Measurements from ENCODE around the gene DENND4C.
"Not testable (repeated sequence)": the region's sequence is repeated elsewhere in the genome, so short reads cannot be mapped to it uniquely, and the experiment has no call there.

DENND4C gene

DNA sequence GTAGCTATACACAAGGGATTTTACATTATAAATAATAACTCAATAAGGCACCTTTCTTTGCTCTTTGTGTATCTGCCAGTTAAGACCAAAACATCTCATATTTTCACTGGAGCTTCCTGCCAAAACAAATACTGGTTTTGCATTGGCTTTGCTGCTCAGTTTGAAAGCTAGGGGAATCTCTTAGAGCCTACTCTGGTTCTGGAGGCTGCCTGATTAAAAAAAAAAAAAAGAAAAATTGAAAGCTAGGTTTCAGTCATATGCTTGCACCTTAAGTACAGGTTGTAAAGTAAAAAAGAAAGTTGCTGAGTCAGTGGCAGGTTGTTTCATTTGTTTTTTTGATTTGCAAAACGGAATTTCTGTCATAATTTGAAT lies 2.3 kb downstream of the DENND4C start:
- TF ChIP-seq, protein P1, sequence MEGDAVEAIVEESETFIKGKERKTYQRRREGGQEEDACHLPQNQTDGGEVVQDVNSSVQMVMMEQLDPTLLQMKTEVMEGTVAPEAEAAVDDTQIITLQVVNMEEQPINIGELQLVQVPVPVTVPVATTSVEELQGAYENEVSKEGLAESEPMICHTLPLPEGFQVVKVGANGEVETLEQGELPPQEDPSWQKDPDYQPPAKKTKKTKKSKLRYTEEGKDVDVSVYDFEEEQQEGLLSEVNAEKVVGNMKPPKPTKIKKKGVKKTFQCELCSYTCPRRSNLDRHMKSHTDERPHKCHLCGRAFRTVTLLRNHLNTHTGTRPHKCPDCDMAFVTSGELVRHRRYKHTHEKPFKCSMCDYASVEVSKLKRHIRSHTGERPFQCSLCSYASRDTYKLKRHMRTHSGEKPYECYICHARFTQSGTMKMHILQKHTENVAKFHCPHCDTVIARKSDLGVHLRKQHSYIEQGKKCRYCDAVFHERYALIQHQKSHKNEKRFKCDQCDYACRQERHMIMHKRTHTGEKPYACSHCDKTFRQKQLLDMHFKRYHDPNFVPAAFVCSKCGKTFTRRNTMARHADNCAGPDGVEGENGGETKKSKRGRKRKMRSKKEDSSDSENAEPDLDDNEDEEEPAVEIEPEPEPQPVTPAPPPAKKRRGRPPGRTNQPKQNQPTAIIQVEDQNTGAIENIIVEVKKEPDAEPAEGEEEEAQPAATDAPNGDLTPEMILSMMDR (IDR thresholded peaks at IDR 0.05; ENCODE audit: control insufficient read depth, extremely low read depth, insufficient read depth) = no peak
- DNase-seq (ENCODE audit: low read depth) = peak; percentile 67
- peak overlapping the region; percentile 85 for H3K4me3 ChIP-seq (ENCODE audit: low read depth, low read length)

DNA sequence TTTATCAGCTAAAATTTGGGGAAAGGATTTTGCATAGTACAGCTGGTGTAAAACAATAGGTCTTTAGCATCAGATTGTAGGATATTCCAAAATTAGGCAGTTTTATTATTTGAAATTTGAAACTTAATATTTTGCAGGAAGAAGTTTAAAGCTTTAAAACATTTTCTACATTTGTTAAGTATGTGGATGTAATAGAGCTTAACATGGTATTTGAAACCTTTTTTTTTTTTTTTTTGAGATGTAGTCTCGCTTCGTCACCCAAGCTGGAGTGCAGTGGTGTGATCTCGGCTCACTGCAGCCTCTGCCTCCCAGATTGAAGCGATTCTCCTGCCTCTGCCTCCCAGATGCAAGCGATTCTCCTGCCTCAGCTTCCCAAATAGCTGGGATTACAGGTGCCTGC lies 2.9 kb downstream of the DENND4C start:
- TF ChIP-seq, protein P1 (IDR thresholded peaks at IDR 0.05; ENCODE audit: control insufficient read depth, extremely low read depth, insufficient read depth) = no peak
- H3K4me3 ChIP-seq (ENCODE audit: low read depth, low read length) = peak overlapping the region; percentile 85
- DNase-seq (ENCODE audit: low read depth) = no peak

DNA sequence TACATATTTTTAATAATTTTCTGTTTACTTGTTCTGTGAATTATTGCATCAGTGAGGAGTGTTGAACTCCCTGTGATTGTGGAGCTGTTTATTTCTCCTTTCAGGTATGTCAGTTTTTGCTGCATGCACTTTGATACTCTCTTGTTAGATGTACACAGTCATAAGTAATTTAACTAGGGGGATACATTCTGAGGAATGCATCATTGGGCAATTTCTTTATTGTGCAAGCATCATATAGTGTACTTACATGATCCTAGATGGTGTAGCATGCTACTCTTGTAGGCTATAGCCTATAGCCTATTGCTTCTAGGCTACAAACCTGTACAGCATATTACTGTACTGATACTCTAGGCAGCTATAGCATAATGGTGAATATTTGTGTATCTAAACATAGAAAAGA lies 9.5 kb downstream of the DENND4C start:
- TF ChIP-seq, protein P1 (IDR thresholded peaks at IDR 0.05; ENCODE audit: control insufficient read depth, extremely low read depth, insufficient read depth) = no peak
- DNase-seq (ENCODE audit: low read depth) = no peak
- no peak overlapping the region for H3K4me3 ChIP-seq (ENCODE audit: low read depth, low read length)

DNA sequence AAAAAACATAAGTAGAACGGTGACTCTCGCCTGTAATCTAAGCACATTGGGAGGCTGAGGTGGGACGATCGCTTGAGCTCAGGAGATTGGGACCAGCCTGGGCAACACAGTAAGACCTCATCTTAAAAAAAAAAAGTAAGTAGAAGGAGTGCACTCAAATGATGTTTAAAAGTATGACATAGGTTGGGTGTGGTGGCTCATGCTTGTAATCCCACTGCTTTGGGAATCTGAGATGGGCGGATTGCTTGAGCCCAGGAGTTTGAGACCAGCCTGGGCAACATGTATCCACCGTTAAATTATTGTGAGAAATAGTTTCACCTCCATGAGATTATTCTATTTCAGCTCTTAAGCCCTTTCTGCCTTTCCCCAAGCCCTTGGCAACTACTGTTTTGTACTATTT lies 11.2 kb downstream of the DENND4C start:
- H3K4me3 ChIP-seq (ENCODE audit: low read depth, low read length) = no peak overlapping the region
- TF ChIP-seq, protein P1 (IDR thresholded peaks at IDR 0.05; ENCODE audit: control insufficient read depth, extremely low read depth, insufficient read depth) = no peak
- DNase-seq (ENCODE audit: low read depth) = no peak

DNA sequence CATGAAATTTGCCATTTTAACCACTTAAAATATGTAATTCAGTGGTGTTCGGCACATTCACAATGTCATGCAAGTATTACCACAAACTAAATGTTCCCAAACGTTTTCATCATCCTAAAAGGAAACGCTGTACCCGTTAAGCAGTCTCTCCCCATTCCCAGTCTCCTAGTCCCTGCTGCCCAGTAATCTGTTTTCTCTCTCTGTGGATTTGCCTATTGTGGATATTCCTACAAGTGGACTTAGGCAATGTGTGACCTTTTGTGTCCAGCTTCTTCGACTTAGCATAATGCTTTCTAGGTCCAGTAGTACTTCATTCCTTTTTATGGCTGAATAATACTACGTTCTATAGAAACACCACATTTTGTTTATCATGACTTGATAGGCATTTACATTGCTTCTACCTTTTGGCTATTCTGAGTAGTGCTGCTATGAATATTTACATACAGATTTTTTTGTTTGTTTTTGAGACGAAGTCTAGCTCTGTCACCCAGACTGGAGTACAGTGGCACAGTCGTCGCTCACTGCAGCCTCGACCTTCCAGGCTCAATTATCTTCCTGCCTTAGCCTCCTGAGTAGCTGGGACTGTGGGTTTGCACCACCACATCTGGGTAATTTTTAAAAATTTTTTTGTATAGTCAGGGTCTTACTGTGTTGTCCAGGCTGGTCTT lies 13.0 kb downstream of the DENND4C start:
- no peak overlapping the region for H3K4me3 ChIP-seq (ENCODE audit: low read depth, low read length)
- DNase-seq (ENCODE audit: low read depth) = no peak
- TF ChIP-seq, protein P1 (IDR thresholded peaks at IDR 0.05; ENCODE audit: control insufficient read depth, extremely low read depth, insufficient read depth) = no peak

DNA sequence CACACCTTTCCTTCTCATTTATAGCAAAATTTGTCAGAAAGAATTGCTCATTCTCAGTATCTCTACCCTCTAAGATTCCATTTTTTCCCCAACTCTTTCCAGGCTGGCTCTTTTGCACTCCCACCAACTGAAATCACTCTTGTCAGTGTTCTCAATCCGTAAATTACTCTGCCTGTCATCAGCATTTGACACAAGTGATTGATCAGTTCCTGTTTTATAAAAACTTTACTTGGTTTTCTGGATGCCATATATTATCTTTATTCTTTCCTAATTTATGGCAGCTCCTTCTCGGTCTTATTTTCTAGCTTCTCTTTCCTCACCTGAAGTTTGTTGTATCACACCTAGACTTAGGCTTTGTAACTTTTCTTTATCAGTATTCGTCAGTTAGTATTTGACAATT lies 16.4 kb downstream of the DENND4C start:
- TF ChIP-seq, protein P1 (IDR thresholded peaks at IDR 0.05; ENCODE audit: control insufficient read depth, extremely low read depth, insufficient read depth) = no peak
- H3K4me3 ChIP-seq (ENCODE audit: low read depth, low read length) = no peak overlapping the region

DNA sequence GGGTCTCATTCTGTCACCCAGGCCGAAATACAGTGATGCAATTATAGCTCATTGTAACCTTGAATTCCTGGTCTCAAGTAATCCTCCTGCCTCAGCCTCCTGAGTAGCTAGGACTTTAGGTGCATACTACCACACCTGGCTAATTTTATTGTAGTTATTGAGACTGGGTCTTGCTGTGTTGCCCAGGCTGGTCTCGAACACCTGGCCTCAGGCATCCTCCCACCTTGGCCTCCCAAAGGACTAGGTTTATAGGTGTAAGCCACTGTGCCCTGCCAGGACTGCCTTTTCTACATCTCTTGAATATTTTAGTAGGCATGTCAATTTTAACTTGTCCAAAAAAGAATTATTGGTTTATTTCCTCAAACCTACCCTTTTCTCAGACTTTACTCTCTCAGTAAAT lies 16.9 kb downstream of the DENND4C start:
- TF ChIP-seq, protein P1 (IDR thresholded peaks at IDR 0.05; ENCODE audit: control insufficient read depth, extremely low read depth, insufficient read depth) = no peak
- no peak for DNase-seq (ENCODE audit: low read depth)
- H3K4me3 ChIP-seq (ENCODE audit: low read depth, low read length) = no peak overlapping the region

More for the DNA sequence above, 16.4 kb downstream of the DENND4C start:
- DNase-seq (ENCODE audit: low read depth) = no peak

DNA sequence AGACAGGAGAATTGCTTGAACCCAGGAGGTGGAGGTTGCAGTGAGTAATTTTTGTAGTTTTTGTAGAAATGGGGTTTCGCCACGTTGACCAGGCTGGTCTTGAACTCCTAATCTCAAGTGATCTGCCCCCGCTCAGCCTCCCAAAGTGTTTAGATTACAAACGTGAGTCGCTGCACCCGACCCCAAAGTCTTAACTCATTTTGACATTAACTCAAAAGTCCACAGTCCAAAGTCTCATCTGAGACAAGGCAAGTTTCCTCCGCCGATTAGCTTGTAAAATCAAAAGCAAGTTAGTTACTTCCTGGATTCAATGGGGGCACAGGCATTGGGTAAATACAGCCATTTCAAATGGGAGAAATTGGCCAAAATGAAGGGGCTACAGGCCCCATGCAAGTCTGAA lies 19.9 kb downstream of the DENND4C start:
- DNase-seq (ENCODE audit: low read depth); H3K4me3 ChIP-seq (ENCODE audit: low read depth, low read length): not testable (repeated sequence)

DNA sequence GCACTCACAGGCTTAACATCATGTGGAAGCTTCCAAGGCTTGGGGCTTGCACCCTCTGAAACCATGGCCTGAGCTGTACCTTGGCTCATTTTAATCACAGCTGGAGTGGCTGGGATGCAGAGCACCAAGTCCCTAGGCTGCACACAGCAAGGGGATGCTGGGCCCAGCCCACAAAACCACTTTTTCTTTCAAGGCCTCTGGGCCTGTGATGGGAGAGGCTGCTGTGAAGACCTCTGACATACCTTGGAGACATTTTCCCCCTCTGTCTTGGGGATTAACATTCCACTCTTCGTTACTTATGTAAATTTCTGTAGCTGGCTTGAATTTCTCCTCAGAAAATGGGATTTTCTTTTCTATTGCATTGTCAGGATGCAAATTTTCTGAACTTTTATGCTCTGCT lies 20.7 kb downstream of the DENND4C start:
- not testable (repeated sequence) for H3K4me3 ChIP-seq (ENCODE audit: low read depth, low read length); DNase-seq (ENCODE audit: low read depth)

DNA sequence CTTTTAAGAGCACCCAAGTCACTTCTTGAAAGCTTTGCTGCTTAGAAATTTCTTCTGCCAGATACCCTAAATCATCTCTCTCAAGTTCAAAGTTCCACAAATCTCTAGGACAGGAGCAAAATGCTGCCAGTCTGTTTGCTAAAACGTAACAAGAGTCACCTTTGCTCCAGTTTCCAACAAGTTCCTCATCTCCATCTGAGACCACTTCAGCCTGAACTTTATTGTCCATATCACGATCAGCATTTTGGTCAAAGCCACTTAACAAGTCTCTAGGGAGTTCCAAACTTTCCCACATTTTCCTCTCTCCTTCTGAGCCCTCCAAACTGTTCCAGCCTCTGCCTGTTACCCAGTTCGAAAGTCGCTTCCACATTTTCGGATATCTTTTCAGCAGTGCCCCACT lies 21.1 kb downstream of the DENND4C start:
- not testable (repeated sequence) for DNase-seq (ENCODE audit: low read depth); H3K4me3 ChIP-seq (ENCODE audit: low read depth, low read length)
